ENCODE data around the gene COL23A1. TPM values are rescaled to one million over a fixed set of nuclear protein-coding genes. Genes with fewer than 3 reads are reported as not detected.

COL23A1 gene
- total and polyA plus RNA-seq, 2 of the 8 experiments (the other 6 are each of a cell fraction or from before 2014, with no cell fraction given) = 3.1 to 4.7 TPM

- no peak overlapping the region for H3K18ac ChIP-seq (ENCODE audit: extremely low read depth, low read length)
Measured at GRCh38 chr5:178464431-178465048, 125.7 kb downstream of the COL23A1 start.

More at GRCh38 chr5:178464431-178465048, 125.7 kb downstream of the COL23A1 start:
- DNase-seq (ENCODE audit: low read depth in 1 of 2, low spot score in 2 of 2) (no peak), FAIRE-seq (no peak)
- no peak overlapping the region for H3K56ac ChIP-seq (replicated peaks; ENCODE audit: insufficient read length, low read depth, low read length)
- H4K20me1 ChIP-seq (replicated peaks in 1 of 2; ENCODE audit: control insufficient read depth in 1 of 2, insufficient read depth in 2 of 2, low read length in 2 of 2) = no peaks in the 10 kb centered on the region
- ChIA-PET CTCF (ENCODE audit: partially characterized antibody) (interaction anchor here (0.8 to 6.2 kb wide), 13 partner anchors 8 to 185 kb away, joined by 3 to 80 read pairs (median 3); partner anchors contain the start of gene COL23A1), POLR2A (ENCODE audit: partially characterized antibody) (interaction anchor here (1.0 to 1.3 kb wide), 2 partner anchors 15 to 40 kb away, joined by 3 read pairs; no protein-coding TSS in a partner anchor)
- 87% methylated on average over 14 of the region's 14 CpGs; no CpG with 5 or more reads in 1 of the 2 experiments for WGBS, 2 experiments (ENCODE audit: extremely low coverage in 1 of 2, insufficient coverage in 1 of 2, insufficient read length in 1 of 2, insufficient replicate concordance in 2 of 2, low coverage in 1 of 2, low lambda C conversion rate in 2 of 2, missing lambda C conversion rate in 1 of 2)
- H2BK12ac ChIP-seq (ENCODE audit: low read depth, low read length) = no peak overlapping the region
- H3K36me3 ChIP-seq (ENCODE audit: control insufficient read depth in 2 of 4, insufficient read depth in 4 of 4, low read length in 3 of 4) = no peaks in the 10 kb centered on the region
- no peak overlapping the region for H2BK5ac ChIP-seq (ENCODE audit: low read depth, low read length)
- H4K8ac ChIP-seq (ENCODE audit: extremely low read depth, insufficient read depth, low read length) = no peak overlapping the region
- H3K9me3 ChIP-seq (ENCODE audit: insufficient read depth in 2 of 2, low read depth in 1 of 2, low read length in 1 of 2) = no peaks in the 10 kb centered on the region
- no peak overlapping the region for H3K4me2 ChIP-seq (ENCODE audit: insufficient read depth in 1 of 2, low read depth in 2 of 2, low read length in 2 of 2)
- H3K23me2 ChIP-seq (ENCODE audit: low read depth, low read length) = no peaks in the 10 kb centered on the region
- H3K14ac ChIP-seq (ENCODE audit: insufficient read length) = no peak overlapping the region
- H3K27me3 ChIP-seq (replicated peaks in 1 of 4; ENCODE audit: control insufficient read depth in 3 of 4, extremely low read depth in 1 of 4, insufficient read depth in 3 of 4, low read length in 3 of 4) = no peaks in the 10 kb centered on the region
- H4K91ac ChIP-seq (replicated peaks; ENCODE audit: insufficient read length, low read length) = no peak overlapping the region
- no peak overlapping the region for H3K4me3 ChIP-seq (ENCODE audit: extremely low read depth in 1 of 4, insufficient read depth in 2 of 4, low read depth in 3 of 4, low read length in 4 of 4)
- no peak overlapping the region for H2BK20ac ChIP-seq (ENCODE audit: low read length)
- H4K5ac ChIP-seq (ENCODE audit: insufficient read length, low read depth, low read length) = no peak overlapping the region
- no peak overlapping the region for H2BK15ac ChIP-seq (ENCODE audit: low read length)
- H3K4ac ChIP-seq (replicated peaks; ENCODE audit: insufficient read length, low read depth, low read length) = no peak overlapping the region
- H3K4me1 ChIP-seq (replicated peaks in 1 of 4; ENCODE audit: control insufficient read depth in 3 of 4, insufficient read depth in 4 of 4, low read length in 3 of 4) = peaks cover 0 to 13% (median 8%) of the 10 kb centered on the region in 4 experiments; a peak in 5 of 7 replicates
- H3K23ac ChIP-seq (ENCODE audit: insufficient read length) = no peak overlapping the region
- TF ChIP-seq CBX5 (IDR thresholded peaks at IDR 0.05; ENCODE audit: low read depth, low read length) = no peak
- no peak for TF ChIP-seq NRF1 (IDR thresholded peaks at IDR 0.05; ENCODE audit: low read depth, low read length)
- no peak overlapping the region for H2AFZ ChIP-seq (ENCODE audit: low read length)
- H3K79me1 ChIP-seq (ENCODE audit: low read depth, low read length) = no peaks in the 10 kb centered on the region
- no peak overlapping the region for H3K27ac ChIP-seq (ENCODE audit: low read depth, low read length)
- H2BK120ac ChIP-seq (replicated peaks; ENCODE audit: low read depth, low read length) = no peak overlapping the region
- H3K9ac ChIP-seq (replicated peaks in 1 of 4; ENCODE audit: extremely low read depth in 1 of 4, low read depth in 3 of 4, low read length in 3 of 4) = no peak overlapping the region
- no peaks in the 10 kb centered on the region for H3K79me2 ChIP-seq (ENCODE audit: control insufficient read depth in 1 of 2, insufficient read depth in 2 of 2, low read length in 2 of 2)
- H2AK5ac ChIP-seq (ENCODE audit: low read depth, low read length) = no peak overlapping the region

All from H1 (cell line).